CD4-positive, alpha-beta T cell (primary cell): Measurements from ENCODE around the gene CCDC136. TPM values are rescaled to one million over a fixed set of nuclear protein-coding genes. Genes with fewer than 3 reads are reported as not detected.
A peak's percentile ranks its signal among the peaks of the same experiment; 100 is the strongest.

Experiments used
- ATAC-seq: fragments of 200-7000 bp; cut with Tn5 transposase; one replicate; pipeline ENCODE4 v1.10.0; 2022; ENCODE audit warnings: mild to moderate bottlenecking; ENCODE audit not compliant: poor library complexity
- CTCF ChIA-PET: fragments of 350-600 bp; sonication (Branson Sonifier 250); formaldehyde crosslinking; loops from one replicate; lab custom pipeline; 2021; ENCODE audit warnings: antibody characterized with exemption, inconsistent platforms; lab: Charles Lee
- POLR2A ChIA-PET: fragments of 350-600 bp; sonication (Branson Sonifier 250); formaldehyde crosslinking; loops from one replicate; lab custom pipeline; 2021; ENCODE audit warnings: antibody characterized with exemption, inconsistent platforms; lab: Charles Lee
- DNase-seq, 14 experiments: peaks; one replicate each; pipeline ENCODE4 v3.0.0-alpha.2; 2013 to 2020; ENCODE audit warnings: mixed read lengths in 2 of 14
- H3K27ac ChIP-seq, 2 donors: one replicate each; pipeline versions ENCODE4 v1.5.1 to v1.7.0; 2013; ENCODE audit warnings: low read length in 2 of 2, low read depth in 1 of 2, mild to moderate bottlenecking in 1 of 2
- H3K27me3 ChIP-seq, 2 experiments: 1 replicate in 1 of 2; 2 replicates in 1 of 2; pipeline versions ENCODE4 v1.6.1 to v1.7.0; 2013; ENCODE audit warnings: low read length in 2 of 2, control low read depth in 1 of 2, mild to moderate bottlenecking in 1 of 2, moderate library complexity in 1 of 2; ENCODE audit not compliant: insufficient read depth in 2 of 2, control insufficient read depth in 1 of 2
- H3K36me3 ChIP-seq: one replicate; pipeline ENCODE4 v1.6.1; 2013; ENCODE audit warnings: low read length, control low read depth; ENCODE audit not compliant: insufficient read depth
- H3K4me1 ChIP-seq: one replicate; pipeline ENCODE4 v1.6.1; 2013; ENCODE audit warnings: low read length, control low read depth; ENCODE audit not compliant: insufficient read depth
- H3K4me3 ChIP-seq: one replicate; pipeline ENCODE4 v1.5.1; 2013; ENCODE audit warnings: mild to moderate bottlenecking, low read length, moderate library complexity
- H3K9me3 ChIP-seq, 2 experiments: 1 replicate in 1 of 2; 2 replicates in 1 of 2; pipeline versions ENCODE4 v1.6.1 to v1.7.0; 2013; ENCODE audit warnings: low read length in 2 of 2, mild to moderate bottlenecking in 2 of 2, control low read depth in 1 of 2, moderate library complexity in 1 of 2; ENCODE audit not compliant: control insufficient read depth in 1 of 2, insufficient read depth in 1 of 2
- H3K27ac Mint-ChIP-seq: one replicate; pipeline ENCODE4 v1.8.0; 2020; ENCODE audit warnings: mixed read lengths
- H3K27me3 Mint-ChIP-seq: one replicate; pipeline ENCODE4 v1.8.0; 2021; ENCODE audit warnings: mixed read lengths
- H3K36me3 Mint-ChIP-seq: one replicate; pipeline ENCODE4 v1.8.0; 2021; ENCODE audit warnings: low read depth, mixed read lengths
- H3K4me1 Mint-ChIP-seq: one replicate; pipeline ENCODE4 v1.8.0; 2021; ENCODE audit warnings: low read depth, mixed read lengths
- H3K4me3 Mint-ChIP-seq: one replicate; pipeline ENCODE4 v1.8.0; 2020; ENCODE audit warnings: mild to moderate bottlenecking, mixed read lengths
- H3K9me3 Mint-ChIP-seq: one replicate; pipeline ENCODE4 v1.8.0; 2020; ENCODE audit warnings: mixed read lengths
- intact Hi-C, 2 experiments: fragments of 100-400 bp; cut with DNase I in 1 of 2; cut with micrococcal nuclease in 1 of 2; formaldehyde crosslinking; loops; one replicate each; pipeline versions ENCODE4 v1.15.1 to v1.9.0; 2023 to 2025; cut with DNase I, micrococcal nuclease
- total RNA-seq, 174 experiments: library from RNA in 2 of 174; stranded (reverse) in 2 of 174; gene quantifications; one replicate each; pipeline ENCODE4 v1.2.3 and lab custom pipeline; 2021 to 2026
- TF ChIP-seq, protein P1 (sequence below): fragments of 200-600 bp; IDR thresholded peaks from one replicate; pipeline ENCODE4 v1.8.0; 2022; ENCODE audit warnings: antibody characterized with exemption, mild to moderate bottlenecking

The CCDC136 gene
- total RNA-seq, 2 experiments from 2014 or later: 4.5 to 4.9 TPM

DNA sequence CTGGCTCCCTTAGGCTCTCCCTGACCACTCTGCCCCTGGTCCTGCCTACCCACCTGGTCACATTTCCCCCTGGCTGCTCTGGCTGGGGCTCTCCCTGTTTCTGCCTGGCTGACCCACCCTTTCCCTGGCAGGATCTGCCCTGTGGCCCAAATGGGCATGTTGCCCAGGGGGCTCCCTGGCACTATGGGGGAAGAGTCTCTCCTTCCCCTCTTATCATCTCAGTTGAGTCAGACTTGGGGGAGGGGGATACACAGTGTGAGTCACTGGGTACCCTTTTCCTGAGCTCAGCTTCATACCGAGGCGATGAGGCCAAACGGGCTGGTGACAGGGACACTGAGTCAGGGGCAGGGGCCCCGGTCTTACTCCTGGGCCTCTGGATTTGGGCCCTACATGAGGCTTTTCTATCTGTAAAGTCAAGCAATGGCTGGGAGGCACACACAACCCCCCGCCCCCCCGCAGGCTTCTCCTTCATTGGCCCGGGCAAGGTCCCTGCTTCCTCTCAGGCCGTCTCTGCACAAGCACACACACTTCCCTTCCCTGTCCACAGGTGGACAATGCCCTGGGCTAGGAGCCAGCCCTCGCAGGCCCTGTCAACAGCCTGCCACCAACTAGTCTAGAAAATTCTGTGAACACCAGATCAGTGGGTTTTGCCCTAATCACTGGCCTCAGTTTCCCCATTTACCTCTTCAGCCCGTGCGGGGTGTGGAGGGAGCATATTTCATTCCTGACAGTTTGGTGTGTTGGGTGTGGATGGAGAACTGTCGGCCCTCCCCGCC lies 37.8 kb downstream of the CCDC136 start:
- no peak for DNase-seq
- intact Hi-C loops: no loop called here
- Mint-ChIP-seq H3K27ac (no peak overlapping the region), H3K4me3 (peak overlapping the region; percentile 38), H3K4me1 (peaks cover 13% of the 10 kb centered on the region), H3K36me3 (no peaks in the 10 kb centered on the region), H3K9me3 (no peaks in the 10 kb centered on the region), H3K27me3 (peaks cover 57% of the 10 kb centered on the region)
- ATAC-seq: no peak
- Histone ChIP-seq H3K4me3 (no peak overlapping the region), H3K27me3 (peaks cover 42 to 55% of the 10 kb centered on the region in 2 experiments), H3K9me3 (peaks cover 0 to 22% of the 10 kb centered on the region in 2 experiments), H3K27ac (no peak overlapping the region), H3K36me3 (no peaks in the 10 kb centered on the region), H3K4me1 (peaks cover 26% of the 10 kb centered on the region)
- TF ChIP-seq, protein P1, sequence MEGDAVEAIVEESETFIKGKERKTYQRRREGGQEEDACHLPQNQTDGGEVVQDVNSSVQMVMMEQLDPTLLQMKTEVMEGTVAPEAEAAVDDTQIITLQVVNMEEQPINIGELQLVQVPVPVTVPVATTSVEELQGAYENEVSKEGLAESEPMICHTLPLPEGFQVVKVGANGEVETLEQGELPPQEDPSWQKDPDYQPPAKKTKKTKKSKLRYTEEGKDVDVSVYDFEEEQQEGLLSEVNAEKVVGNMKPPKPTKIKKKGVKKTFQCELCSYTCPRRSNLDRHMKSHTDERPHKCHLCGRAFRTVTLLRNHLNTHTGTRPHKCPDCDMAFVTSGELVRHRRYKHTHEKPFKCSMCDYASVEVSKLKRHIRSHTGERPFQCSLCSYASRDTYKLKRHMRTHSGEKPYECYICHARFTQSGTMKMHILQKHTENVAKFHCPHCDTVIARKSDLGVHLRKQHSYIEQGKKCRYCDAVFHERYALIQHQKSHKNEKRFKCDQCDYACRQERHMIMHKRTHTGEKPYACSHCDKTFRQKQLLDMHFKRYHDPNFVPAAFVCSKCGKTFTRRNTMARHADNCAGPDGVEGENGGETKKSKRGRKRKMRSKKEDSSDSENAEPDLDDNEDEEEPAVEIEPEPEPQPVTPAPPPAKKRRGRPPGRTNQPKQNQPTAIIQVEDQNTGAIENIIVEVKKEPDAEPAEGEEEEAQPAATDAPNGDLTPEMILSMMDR: no peak
- ChIA-PET POLR2A (no interaction called here), CTCF (interaction anchor here (0.7 kb wide), 1 partner anchor 157 kb away, joined by 3 read pairs; no protein-coding TSS in a partner anchor)

DNA sequence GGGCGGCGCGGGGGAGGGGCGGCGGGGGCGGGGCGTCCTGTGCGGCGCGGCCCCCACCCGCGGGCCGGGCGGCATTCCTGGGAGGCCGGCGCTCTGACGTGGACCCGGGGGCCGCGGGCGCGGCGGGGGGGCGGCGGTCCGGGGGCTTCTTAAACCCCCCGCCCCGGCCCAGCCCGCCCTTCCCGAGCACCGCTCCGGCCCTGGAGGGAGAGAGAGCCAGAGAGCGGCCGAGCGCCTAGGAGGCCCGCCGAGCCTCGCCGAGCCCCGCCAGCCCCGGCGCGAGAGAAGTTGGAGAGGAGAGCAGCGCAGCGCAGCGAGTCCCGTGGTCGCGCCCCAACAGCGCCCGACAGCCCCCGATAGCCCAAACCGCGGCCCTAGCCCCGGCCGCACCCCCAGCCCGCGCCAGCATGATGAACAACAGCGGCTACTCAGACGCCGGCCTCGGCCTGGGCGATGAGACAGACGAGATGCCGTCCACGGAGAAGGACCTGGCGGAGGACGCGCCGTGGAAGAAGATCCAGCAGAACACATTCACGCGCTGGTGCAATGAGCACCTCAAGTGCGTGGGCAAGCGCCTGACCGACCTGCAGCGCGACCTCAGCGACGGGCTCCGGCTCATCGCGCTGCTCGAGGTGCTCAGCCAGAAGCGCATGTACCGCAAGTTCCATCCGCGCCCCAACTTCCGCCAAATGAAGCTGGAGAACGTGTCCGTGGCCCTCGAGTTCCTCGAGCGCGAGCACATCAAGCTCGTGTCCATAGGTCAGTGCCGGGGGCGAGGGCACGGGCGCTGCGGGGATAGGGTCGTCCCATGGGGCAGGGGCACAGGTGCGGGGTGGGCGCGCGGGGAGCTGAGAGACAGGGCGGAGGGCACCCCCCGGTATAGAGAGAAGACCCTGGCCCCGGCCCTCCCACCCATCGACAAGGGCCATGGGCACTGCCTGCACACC lies 38.7 kb downstream of the CCDC136 start, which contains the start of gene FLNC:
Gene FLNC (plus strand): TSS at position 176 of the 947 bp plus-strand sequence. CDS start 232 bp downstream, at position 408.
- Mint-ChIP-seq H3K9me3 (no peaks in the 10 kb centered on the region), H3K27ac (no peak within 1 kb of the TSS), H3K27me3 (peaks cover 50% of the 10 kb centered on the region), H3K4me1 (peaks cover 13% of the 10 kb centered on the region), H3K4me3 (peak within 1 kb of the TSS; percentile 63), H3K36me3 (no peaks in the 10 kb centered on the region)
- Histone ChIP-seq H3K4me1 (peaks cover 26% of the 10 kb centered on the region), H3K27me3 (peaks cover 42 to 55% of the 10 kb centered on the region in 2 experiments), H3K9me3 (peaks cover 0 to 22% of the 10 kb centered on the region in 2 experiments), H3K27ac (no peak within 1 kb of the TSS), H3K4me3 (peak within 1 kb of the TSS; percentile 45), H3K36me3 (no peaks in the 10 kb centered on the region)
- peak; percentile 64 for ATAC-seq
- TF ChIP-seq, protein P1: no peak
- CTCF ChIA-PET: no interaction called here
- intact Hi-C loops: no loop called here
- DNase-seq: peak in 11 of 14 experiments; percentile 15 to 60 (median 22)
- POLR2A ChIA-PET: interaction anchor here (0.6 to 1.0 kb wide), 2 partner anchors 39 to 92 kb away, joined by 3 read pairs; no protein-coding TSS in a partner anchor
